ENCODE results near the gene TNRC6A. TPM values are rescaled to one million over a fixed set of nuclear protein-coding genes. Genes with fewer than 3 reads are reported as not detected.
A peak's percentile ranks its signal among the peaks of the same experiment; 100 is the strongest.
"Not testable (repeated sequence)": the region's sequence is repeated elsewhere in the genome, so short reads cannot be mapped to it uniquely, and the experiment has no call there.

The TNRC6A gene
- total RNA-seq, 6 donors from 2014 or later = 35.2 to 152 (median 65.3) TPM

DNA sequence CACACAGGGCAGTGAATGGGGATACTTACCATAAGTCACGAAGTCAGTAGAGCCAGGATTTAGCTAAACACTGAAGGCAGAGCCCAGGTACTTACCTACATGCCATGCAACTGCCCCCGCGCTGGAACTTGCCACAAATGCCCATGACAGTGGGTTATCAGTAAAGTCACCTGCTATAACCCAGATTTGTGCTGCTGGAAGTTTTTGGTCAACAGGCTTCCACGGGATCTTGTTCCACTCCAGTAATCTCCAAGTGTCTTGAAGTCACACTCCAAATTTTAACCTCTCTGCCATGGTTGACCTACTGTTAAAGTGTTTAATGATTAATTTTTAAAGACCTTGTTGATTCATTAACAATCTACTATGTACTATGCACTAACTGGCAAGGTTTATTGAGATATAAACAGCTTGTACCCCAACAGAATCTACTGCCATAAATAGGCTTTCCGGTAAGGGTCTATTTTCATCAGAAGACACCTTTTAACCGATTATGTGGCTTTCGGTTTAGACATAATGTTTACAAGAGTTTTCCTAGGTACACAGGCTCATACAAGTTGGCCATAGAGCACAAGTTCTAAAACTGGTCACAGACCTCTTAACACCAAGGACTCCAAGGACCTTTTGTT is 110.0 kb downstream of the TNRC6A start:
- Histone ChIP-seq H3K4me1 (peaks cover 5 to 13% (median 11%) of the 10 kb centered on the region in 4 donors), H3K27me3 (no peaks in the 10 kb centered on the region), H3K4me3 (no peak overlapping the region), H3K36me3 (no peaks in the 10 kb centered on the region), H3K9me3 (no peaks in the 10 kb centered on the region), H3K27ac (peak overlapping the region in 2 of 4 donors; percentile 16 to 26)
- TF ChIP-seq POLR2A (IDR thresholded peaks at IDR 0.05) (no peak), POLR2AphosphoS5 (IDR thresholded peaks at IDR 0.05) (no peak), EP300 (IDR thresholded peaks at IDR 0.05) (no peak)
- TF ChIP-seq, protein P1, sequence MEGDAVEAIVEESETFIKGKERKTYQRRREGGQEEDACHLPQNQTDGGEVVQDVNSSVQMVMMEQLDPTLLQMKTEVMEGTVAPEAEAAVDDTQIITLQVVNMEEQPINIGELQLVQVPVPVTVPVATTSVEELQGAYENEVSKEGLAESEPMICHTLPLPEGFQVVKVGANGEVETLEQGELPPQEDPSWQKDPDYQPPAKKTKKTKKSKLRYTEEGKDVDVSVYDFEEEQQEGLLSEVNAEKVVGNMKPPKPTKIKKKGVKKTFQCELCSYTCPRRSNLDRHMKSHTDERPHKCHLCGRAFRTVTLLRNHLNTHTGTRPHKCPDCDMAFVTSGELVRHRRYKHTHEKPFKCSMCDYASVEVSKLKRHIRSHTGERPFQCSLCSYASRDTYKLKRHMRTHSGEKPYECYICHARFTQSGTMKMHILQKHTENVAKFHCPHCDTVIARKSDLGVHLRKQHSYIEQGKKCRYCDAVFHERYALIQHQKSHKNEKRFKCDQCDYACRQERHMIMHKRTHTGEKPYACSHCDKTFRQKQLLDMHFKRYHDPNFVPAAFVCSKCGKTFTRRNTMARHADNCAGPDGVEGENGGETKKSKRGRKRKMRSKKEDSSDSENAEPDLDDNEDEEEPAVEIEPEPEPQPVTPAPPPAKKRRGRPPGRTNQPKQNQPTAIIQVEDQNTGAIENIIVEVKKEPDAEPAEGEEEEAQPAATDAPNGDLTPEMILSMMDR (IDR thresholded peaks at IDR 0.05) = no peak
- DNase-seq = no peak
- 64 to 80% methylated on average over 7 of the region's 7 CpGs for WGBS, 2 donors
- ATAC-seq (ENCODE audit: low FRiP score in 2 of 2) = peak in 1 of 2 donors; percentile 17

GRCh38 chr16:24841291-24841690 is 111.8 kb downstream of the TNRC6A start:
- no peak for ATAC-seq (ENCODE audit: low FRiP score in 2 of 2)
- H3K36me3 ChIP-seq = no peaks in the 10 kb centered on the region
- no peak overlapping the region for H3K4me3 ChIP-seq
- H3K4me1 ChIP-seq = peaks cover 5 to 13% (median 9%) of the 10 kb centered on the region in 4 donors
- DNase-seq = no peak
- no peaks in the 10 kb centered on the region for H3K9me3 ChIP-seq
- no peak overlapping the region for H3K27ac ChIP-seq
- H3K27me3 ChIP-seq = no peaks in the 10 kb centered on the region
- TF ChIP-seq EP300 (IDR thresholded peaks at IDR 0.05) (no peak), POLR2A (IDR thresholded peaks at IDR 0.05) (no peak), POLR2AphosphoS5 (IDR thresholded peaks at IDR 0.05) (no peak)
- TF ChIP-seq, protein P1 (IDR thresholded peaks at IDR 0.05) = no peak

DNA sequence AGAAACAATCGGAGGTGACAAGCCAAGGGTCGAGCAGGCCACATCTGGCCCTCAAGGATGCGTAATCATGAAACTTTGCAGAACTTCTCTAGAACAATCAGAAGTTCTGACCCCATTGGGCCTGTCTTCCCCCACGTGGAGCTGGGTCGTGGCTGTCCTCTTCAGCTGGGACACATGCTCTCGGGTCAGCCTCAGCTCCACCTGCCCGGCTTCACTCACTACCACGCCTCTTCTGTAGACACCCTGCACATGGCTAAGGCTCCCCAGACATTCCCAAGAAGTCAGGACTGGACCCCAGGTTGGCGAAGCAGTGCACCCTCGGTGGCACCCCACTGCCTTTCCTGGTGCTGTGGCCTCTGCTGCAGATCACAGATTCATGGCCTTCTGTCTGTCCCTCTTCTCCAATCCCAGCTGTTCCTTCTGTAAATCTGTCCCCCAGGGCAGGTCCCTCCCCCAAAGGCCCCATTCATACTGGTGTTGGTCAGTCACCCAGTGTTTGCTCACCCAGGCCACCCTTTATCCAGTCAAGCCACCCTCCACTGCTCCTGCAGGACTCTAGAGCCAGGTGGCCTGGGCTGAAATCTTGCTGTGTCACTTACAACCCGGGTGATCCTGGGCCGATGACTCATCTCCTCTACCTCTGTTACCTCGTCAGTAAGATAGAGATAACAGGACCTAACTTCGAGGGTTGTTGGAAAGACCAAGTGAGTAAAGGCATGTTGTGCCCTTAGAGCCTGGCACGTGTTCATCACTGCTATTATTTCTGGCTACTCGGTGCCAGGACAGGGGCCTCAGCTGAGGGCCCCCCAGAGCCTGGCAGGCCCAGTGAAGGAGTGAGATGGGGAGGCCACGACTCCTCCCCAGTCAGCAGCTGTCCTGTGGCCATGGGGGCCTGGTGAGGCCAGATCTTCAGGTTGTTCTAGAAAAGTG is 114.9 kb downstream of the TNRC6A start:
- H3K4me3 ChIP-seq = no peak overlapping the region
- DNase-seq = no peak
- ATAC-seq (ENCODE audit: low FRiP score in 2 of 2) = no peak

GRCh38 chr16:24845031-24845365 is 115.5 kb downstream of the TNRC6A start:
- not testable (repeated sequence) for DNase-seq; H3K4me1 ChIP-seq; H3K36me3 ChIP-seq; H3K4me3 ChIP-seq; H3K27ac ChIP-seq; H3K27me3 ChIP-seq; ATAC-seq (ENCODE audit: low FRiP score in 2 of 2); H3K9me3 ChIP-seq
- WGBS, 2 donors = 96 to 100% methylated on average over 2 of the region's 2 CpGs

More for the DNA sequence above, 114.9 kb downstream of the TNRC6A start:
- H3K4me1 ChIP-seq = peaks cover 0 to under 1% (median under 1%) of the 10 kb centered on the region in 4 donors
- H3K9me3 ChIP-seq = no peaks in the 10 kb centered on the region
- no peaks in the 10 kb centered on the region for H3K27me3 ChIP-seq
- WGBS, 2 donors = 82 to 87% methylated on average over 11 to 17 of the region's 17 CpGs
- no peak overlapping the region for H3K27ac ChIP-seq
- TF ChIP-seq EP300 (IDR thresholded peaks at IDR 0.05) (no peak), POLR2A (IDR thresholded peaks at IDR 0.05) (no peak), POLR2AphosphoS5 (IDR thresholded peaks at IDR 0.05) (no peak)
- TF ChIP-seq, protein P1 (IDR thresholded peaks at IDR 0.05) = no peak
- H3K36me3 ChIP-seq = no peaks in the 10 kb centered on the region

DNA sequence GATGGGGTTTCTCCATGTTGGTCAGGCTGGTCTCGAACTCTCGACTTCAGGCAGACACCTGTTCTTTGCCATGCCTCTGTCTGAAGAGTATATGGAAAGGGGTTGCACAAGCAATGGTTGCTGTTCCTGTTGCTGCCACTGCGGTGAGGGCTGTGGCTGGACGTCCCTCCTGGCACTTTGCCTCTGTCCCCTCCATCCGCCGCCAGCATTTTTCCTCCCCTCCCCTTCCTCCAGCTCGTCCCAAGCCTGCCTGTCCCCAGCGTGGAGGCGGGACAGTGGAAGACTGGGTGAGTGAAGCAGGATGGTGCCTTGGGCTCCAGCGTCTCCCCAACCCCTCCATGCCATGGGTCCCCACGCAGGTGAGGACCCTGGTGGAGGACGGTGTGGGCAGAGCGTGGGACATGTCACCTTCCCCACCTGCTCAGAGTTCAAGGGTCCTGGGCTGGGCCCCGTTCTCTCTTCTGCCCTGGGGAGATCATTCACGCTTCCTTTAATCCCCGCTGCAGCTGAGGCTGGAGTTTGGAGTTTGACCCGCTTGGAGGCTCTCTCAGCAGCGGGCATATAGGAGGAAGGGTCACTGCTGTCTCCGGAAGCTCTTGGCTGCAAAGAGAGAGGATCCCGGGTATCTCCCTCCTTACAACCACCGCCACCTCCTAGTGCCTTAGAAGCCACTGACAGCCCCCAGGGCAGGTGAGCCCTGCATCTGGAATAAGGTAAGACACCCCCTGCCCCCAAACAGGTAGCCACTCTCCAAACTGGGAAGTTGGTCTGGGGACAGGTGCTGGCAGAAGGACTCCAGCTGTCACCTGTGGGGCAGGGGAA is 116.5 kb downstream of the TNRC6A start, which contains the start of gene SLC5A11:
Gene SLC5A11 (plus strand): TSS at position 238 of the 822 bp plus-strand sequence. CDS start 12,681 bp downstream, outside the sequence.
- no peak within 1 kb of the TSS for H3K27ac ChIP-seq
- WGBS, 2 donors = 74 to 81% methylated on average over 14 to 21 of the region's 21 CpGs
- no peak for DNase-seq

More for the DNA sequence above, 116.5 kb downstream of the TNRC6A start, which contains the start of gene SLC5A11:
- TF ChIP-seq EP300 (IDR thresholded peaks at IDR 0.05) = no peak
- Histone ChIP-seq H3K36me3 (no peaks in the 10 kb centered on the region), H3K4me1 (no peaks in the 10 kb centered on the region), H3K9me3 (no peaks in the 10 kb centered on the region), H3K4me3 (no peak within 1 kb of the TSS), H3K27me3 (no peaks in the 10 kb centered on the region)
- no peak for ATAC-seq (ENCODE audit: low FRiP score in 2 of 2)

All from upper lobe of left lung (tissue), 6 donors.